Loucy (cell line): ENCODE results near the gene SH3PXD2B.

ENCODE experiments used
- H2AFZ ChIP-seq: fragments of 200-600 bp; sonication (generic); 2 replicates; pipeline ENCODE4 v1.6.0; 2016; ENCODE audit warnings: antibody characterized with exemption, mild to moderate bottlenecking, low read length, moderate library complexity
- H3F3A ChIP-seq: fragments of 200-600 bp; 2 replicates; pipeline ENCODE4 v1.6.0; 2016; ENCODE audit warnings: antibody characterized with exemption, low read depth, mild to moderate bottlenecking
- H3K27me3 ChIP-seq: fragments of 200-600 bp; sonication (generic); 2 replicates; pipeline ENCODE4 v1.6.1; 2014; ENCODE audit warnings: low read length, mild to moderate bottlenecking; ENCODE audit not compliant: insufficient read depth, poor library complexity, severe bottlenecking
- H3K36me3 ChIP-seq: fragments of 200-600 bp; sonication (generic); 2 replicates; pipeline ENCODE4 v1.6.1; 2016; ENCODE audit warnings: low read length; ENCODE audit not compliant: insufficient read depth
- H3K4me1 ChIP-seq: fragments of 200-600 bp; sonication (generic); 2 replicates; pipeline ENCODE4 v1.5.1; 2014; ENCODE audit warnings: low read length, mild to moderate bottlenecking; ENCODE audit not compliant: insufficient read depth, poor library complexity, severe bottlenecking
- H3K4me2 ChIP-seq: fragments of 200-600 bp; sonication (generic); 2 replicates; pipeline ENCODE4 v1.6.0; 2014; ENCODE audit warnings: antibody characterized with exemption, low read length, low read depth, mild to moderate bottlenecking; ENCODE audit not compliant: poor library complexity, severe bottlenecking
- H3K4me3 ChIP-seq: fragments of 200-600 bp; sonication (generic); 2 replicates; pipeline ENCODE4 v1.5.1; 2014; ENCODE audit warnings: low read length, mild to moderate bottlenecking, mixed read lengths; ENCODE audit not compliant: poor library complexity, severe bottlenecking
- H3K79me2 ChIP-seq: fragments of 200-600 bp; sonication (generic); 2 replicates; pipeline ENCODE4 v1.6.1; 2014; ENCODE audit warnings: low read length; ENCODE audit not compliant: insufficient read depth
- H3K9ac ChIP-seq: fragments of 200-600 bp; sonication (generic); 2 replicates; pipeline ENCODE4 v1.6.0; 2014; ENCODE audit warnings: mild to moderate bottlenecking, low read depth, low read length, moderate library complexity; ENCODE audit not compliant: poor library complexity, severe bottlenecking
- H3K9me2 ChIP-seq: fragments of 200-600 bp; sonication (generic); replicated peaks from 2 replicates; pipeline ENCODE4 v1.6.1; 2016; ENCODE audit warnings: low read depth, low read length, mixed read lengths
- H3K9me3 ChIP-seq: fragments of 200-600 bp; sonication (generic); 2 replicates; pipeline ENCODE4 v1.6.1; 2014; ENCODE audit warnings: mild to moderate bottlenecking, antibody characterized with exemption, low read length, low read depth; ENCODE audit not compliant: insufficient read depth
- H4K20me1 ChIP-seq: fragments of 200-600 bp; sonication (generic); 2 replicates; pipeline ENCODE4 v1.6.0; 2014; ENCODE audit warnings: antibody characterized with exemption, low read length, mild to moderate bottlenecking; ENCODE audit not compliant: insufficient read depth, poor library complexity, severe bottlenecking
- EZH2phosphoT487 ChIP-seq: fragments of 200-600 bp; IDR thresholded peaks from 2 replicates; pipeline ENCODE4 v1.6.1; 2018; ENCODE audit warnings: antibody characterized with exemption, mild to moderate bottlenecking, moderate library complexity, borderline replicate concordance
- TF ChIP-seq, protein P1 (sequence below): fragments of 200-600 bp; sonication (generic); conservative IDR thresholded peaks from 2 replicates; pipeline ENCODE4 v1.5.1; 2014; ENCODE audit warnings: mild to moderate bottlenecking, antibody characterized with exemption, low read length

The SH3PXD2B gene

DNA sequence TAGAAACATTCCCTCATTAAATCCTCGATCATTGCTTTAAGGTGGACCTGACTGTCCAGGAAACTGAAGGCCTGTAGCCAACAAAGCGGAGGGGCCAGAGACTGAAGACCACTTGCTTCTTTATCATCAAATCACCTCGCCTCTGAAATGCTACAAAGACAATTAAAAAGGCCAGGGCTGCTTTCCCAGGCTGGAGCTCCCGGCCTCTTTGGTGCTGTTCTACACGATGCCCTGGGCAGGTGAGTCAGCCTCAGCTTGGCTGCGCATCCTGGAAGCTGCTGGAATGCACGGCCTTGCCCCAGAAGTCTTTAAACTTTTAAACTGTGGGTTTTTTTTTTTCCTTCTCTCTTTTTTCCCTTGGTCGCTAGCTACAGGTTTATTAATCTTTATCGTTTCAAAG, 46.5 kb downstream of the SH3PXD2B start:
- no peaks in the 10 kb centered on the region for H3K79me2 ChIP-seq
- no peaks in the 10 kb centered on the region for H4K20me1 ChIP-seq
- no peaks in the 10 kb centered on the region for H3K9me3 ChIP-seq
- no peak overlapping the region for H3K9ac ChIP-seq
- H2AFZ ChIP-seq, result no peak overlapping the region
- no peaks in the 10 kb centered on the region for H3K9me2 ChIP-seq
- no peaks in the 10 kb centered on the region for H3K27me3 ChIP-seq
- no peaks in the 10 kb centered on the region for H3F3A ChIP-seq
- no peak overlapping the region for H3K4me2 ChIP-seq
- no peaks in the 10 kb centered on the region for H3K4me1 ChIP-seq
- TF ChIP-seq EZH2phosphoT487, result no peak
- TF ChIP-seq, protein P1, sequence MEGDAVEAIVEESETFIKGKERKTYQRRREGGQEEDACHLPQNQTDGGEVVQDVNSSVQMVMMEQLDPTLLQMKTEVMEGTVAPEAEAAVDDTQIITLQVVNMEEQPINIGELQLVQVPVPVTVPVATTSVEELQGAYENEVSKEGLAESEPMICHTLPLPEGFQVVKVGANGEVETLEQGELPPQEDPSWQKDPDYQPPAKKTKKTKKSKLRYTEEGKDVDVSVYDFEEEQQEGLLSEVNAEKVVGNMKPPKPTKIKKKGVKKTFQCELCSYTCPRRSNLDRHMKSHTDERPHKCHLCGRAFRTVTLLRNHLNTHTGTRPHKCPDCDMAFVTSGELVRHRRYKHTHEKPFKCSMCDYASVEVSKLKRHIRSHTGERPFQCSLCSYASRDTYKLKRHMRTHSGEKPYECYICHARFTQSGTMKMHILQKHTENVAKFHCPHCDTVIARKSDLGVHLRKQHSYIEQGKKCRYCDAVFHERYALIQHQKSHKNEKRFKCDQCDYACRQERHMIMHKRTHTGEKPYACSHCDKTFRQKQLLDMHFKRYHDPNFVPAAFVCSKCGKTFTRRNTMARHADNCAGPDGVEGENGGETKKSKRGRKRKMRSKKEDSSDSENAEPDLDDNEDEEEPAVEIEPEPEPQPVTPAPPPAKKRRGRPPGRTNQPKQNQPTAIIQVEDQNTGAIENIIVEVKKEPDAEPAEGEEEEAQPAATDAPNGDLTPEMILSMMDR, result no peak
- no peaks in the 10 kb centered on the region for H3K36me3 ChIP-seq
- H3K4me3 ChIP-seq, result no peak overlapping the region

DNA sequence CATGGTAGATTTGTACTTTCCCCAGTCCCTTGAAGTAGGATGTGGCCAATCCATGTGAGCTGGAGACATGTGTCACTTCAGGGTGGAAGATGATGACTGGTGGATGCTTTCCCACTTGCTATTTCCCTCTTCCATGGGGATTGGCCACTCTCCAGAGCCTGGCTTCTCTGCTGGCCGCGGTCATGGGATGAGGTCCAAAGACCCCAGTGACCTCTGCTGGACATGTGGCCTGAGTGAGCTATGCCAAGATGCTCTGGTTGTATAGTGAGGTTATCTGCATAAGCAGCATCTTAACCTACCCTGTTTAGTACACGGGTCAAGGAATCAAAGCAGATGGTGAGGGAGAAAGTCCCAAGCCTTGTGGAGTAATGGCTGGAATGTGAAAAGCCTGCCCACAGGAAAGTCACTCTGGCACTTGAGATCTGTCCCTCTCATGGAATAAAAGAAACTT, 47.1 kb downstream of the SH3PXD2B start:
- no peaks in the 10 kb centered on the region for H3K36me3 ChIP-seq
- H3K4me3 ChIP-seq, result no peak overlapping the region
- no peaks in the 10 kb centered on the region for H3F3A ChIP-seq
- no peaks in the 10 kb centered on the region for H3K4me1 ChIP-seq
- H3K4me2 ChIP-seq, result no peak overlapping the region
- H2AFZ ChIP-seq, result no peak overlapping the region
- TF ChIP-seq, protein P1, result no peak
- TF ChIP-seq EZH2phosphoT487, result no peak
- no peaks in the 10 kb centered on the region for H3K9me2 ChIP-seq
- H3K9ac ChIP-seq, result no peak overlapping the region
- H4K20me1 ChIP-seq, result no peaks in the 10 kb centered on the region
- H3K9me3 ChIP-seq, result no peaks in the 10 kb centered on the region
- H3K79me2 ChIP-seq, result no peaks in the 10 kb centered on the region
- no peaks in the 10 kb centered on the region for H3K27me3 ChIP-seq

DNA sequence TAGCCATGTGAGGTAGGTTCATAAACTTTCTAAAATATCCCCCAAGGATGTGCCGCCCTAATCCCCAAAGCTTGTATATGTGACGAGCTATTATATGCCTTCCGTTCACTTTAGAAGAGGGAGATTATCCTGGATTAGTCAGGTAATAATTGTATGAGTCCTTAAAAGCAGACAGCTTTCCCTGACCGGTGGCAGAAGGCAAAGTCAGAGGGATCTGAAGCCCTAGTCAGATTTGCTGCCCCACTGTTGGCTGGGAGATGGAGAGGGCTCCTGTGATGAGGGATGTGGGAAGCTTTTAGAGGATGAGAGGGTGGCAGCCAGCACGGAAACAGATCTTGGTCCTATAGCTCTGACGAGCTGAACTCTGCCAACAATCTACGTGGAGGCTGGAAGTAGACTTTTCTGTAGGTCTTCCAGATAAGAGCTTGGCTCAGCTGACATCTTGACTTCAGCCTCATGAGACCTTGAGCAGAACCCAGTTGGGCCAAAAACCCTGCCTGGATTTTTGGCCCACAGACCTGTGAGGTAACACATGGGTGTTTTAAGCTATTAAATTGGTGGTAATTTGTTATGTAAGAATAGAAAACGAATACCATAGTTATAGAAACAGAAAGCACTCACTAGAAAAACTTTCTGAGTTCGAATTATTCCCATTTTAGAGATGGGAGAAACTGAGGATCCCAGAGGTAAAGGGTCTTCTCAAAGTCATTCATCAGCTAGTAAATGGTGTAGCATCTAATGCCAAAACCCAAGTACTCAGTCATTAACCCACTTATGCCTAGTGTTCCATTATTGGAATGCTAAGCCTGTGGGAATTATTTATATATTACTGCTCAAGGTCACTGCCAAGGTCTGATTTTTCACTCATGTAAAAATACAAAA, 48.9 kb downstream of the SH3PXD2B start:
- Histone ChIP-seq H3K79me2 (no peaks in the 10 kb centered on the region), H3K9me3 (no peaks in the 10 kb centered on the region), H3K9me2 (no peaks in the 10 kb centered on the region), H3K27me3 (no peaks in the 10 kb centered on the region), H3K9ac (no peak overlapping the region), H3F3A (no peaks in the 10 kb centered on the region), H3K4me2 (no peak overlapping the region), H3K36me3 (no peaks in the 10 kb centered on the region), H3K4me1 (no peaks in the 10 kb centered on the region), H4K20me1 (no peaks in the 10 kb centered on the region), H2AFZ (no peak overlapping the region), H3K4me3 (no peak overlapping the region)
- no peak for TF ChIP-seq EZH2phosphoT487
- TF ChIP-seq, protein P1, result no peak
